ENCODE results near the gene XPNPEP3.
A peak's percentile ranks its signal among the peaks of the same experiment; 100 is the strongest.

The XPNPEP3 gene

GRCh38 chr22:40856513-40857308, at the start of gene XPNPEP3, which contains the start of gene ST13:
XPNPEP3 (plus strand) TSS chr22:40857148; CDS start chr22:40857182, 34 bp downstream.
ST13 (minus strand) TSS chr22:40856639; CDS start chr22:40856540, 99 bp downstream.
- peak within 1 kb of the TSS; percentile 97 for H3K4me3 ChIP-seq (ENCODE audit: low read depth, low read length)
- peak; percentile 16 for TF ChIP-seq CTCF (IDR thresholded peaks at IDR 0.05; ENCODE audit: insufficient read depth, low read length, missing control alignments)
- DNase-seq (ENCODE audit: low read depth, low spot score) = peak; percentile 75
- ChIA-PET POLR2A (interaction anchor here (0.6 to 1.5 kb wide), 8 partner anchors 10 to 174 kb away, joined by 3 to 8 read pairs (median 4); partner anchors contain the start of gene RBX1), CTCF (interaction anchor here (0.9 to 2.7 kb wide), 5 partner anchors 11 to 43 kb away, joined by 3 to 14 read pairs (median 7); no protein-coding TSS in a partner anchor)

GRCh38 chr22:40808018-40808841, 48.7 kb upstream of the XPNPEP3 start:
- no peak for TF ChIP-seq CTCF (IDR thresholded peaks at IDR 0.05; ENCODE audit: insufficient read depth, low read length, missing control alignments)
- CTCF ChIA-PET = interaction anchor here (0.6 to 1.2 kb wide), 4 partner anchors 10 to 157 kb away, joined by 3 read pairs; partner anchors contain the start of gene SLC25A17
- H3K4me3 ChIP-seq (ENCODE audit: low read depth, low read length) = no peak overlapping the region
- POLR2A ChIA-PET = no interaction called here
- DNase-seq (ENCODE audit: low read depth, low spot score) = no peak

- no peak for DNase-seq (ENCODE audit: low read depth, low spot score)
- POLR2A ChIA-PET = no interaction called here
- CTCF ChIA-PET = interaction anchor here (1.2 kb wide), 1 partner anchor 12 kb away, joined by 3 read pairs; no protein-coding TSS in a partner anchor
- no peak overlapping the region for H3K4me3 ChIP-seq (ENCODE audit: low read depth, low read length)
- no peak for TF ChIP-seq CTCF (IDR thresholded peaks at IDR 0.05; ENCODE audit: insufficient read depth, low read length, missing control alignments)
These were observed 43.0 kb upstream of the XPNPEP3 start for GRCh38 chr22:40813912-40814315.

GRCh38 chr22:40817737-40818136, 39.2 kb upstream of the XPNPEP3 start:
- no peak for TF ChIP-seq CTCF (IDR thresholded peaks at IDR 0.05; ENCODE audit: insufficient read depth, low read length, missing control alignments)
- POLR2A ChIA-PET = no interaction called here
- no peak for DNase-seq (ENCODE audit: low read depth, low spot score)

GRCh38 chr22:40818192-40818746, 38.7 kb upstream of the XPNPEP3 start:
- no peak for TF ChIP-seq CTCF (IDR thresholded peaks at IDR 0.05; ENCODE audit: insufficient read depth, low read length, missing control alignments)
- H3K4me3 ChIP-seq (ENCODE audit: low read depth, low read length) = peak overlapping the region; percentile 99
- DNase-seq (ENCODE audit: low read depth, low spot score) = no peak
- POLR2A ChIA-PET = interaction anchor here (0.6 kb wide), 1 partner anchor 44 kb away, joined by 4 read pairs; no protein-coding TSS in a partner anchor
- CTCF ChIA-PET = interaction anchor here (0.9 to 4.6 kb wide), 8 partner anchors 13 to 167 kb away, joined by 3 to 15 read pairs (median 3); no protein-coding TSS in a partner anchor

More at GRCh38 chr22:40817737-40818136, 39.2 kb upstream of the XPNPEP3 start:
- H3K4me3 ChIP-seq (ENCODE audit: low read depth, low read length) = peak overlapping the region; percentile 15; the same call in 1 of the 2 replicates
- CTCF ChIA-PET = interaction anchor here (0.9 to 4.6 kb wide), 8 partner anchors 13 to 167 kb away, joined by 3 to 15 read pairs (median 3); no protein-coding TSS in a partner anchor
